DOHH2 (cell line): Measurements from ENCODE around the gene PHOSPHO1.

ENCODE experiments used
- H3F3A ChIP-seq: fragments of 200-600 bp; sonication (generic), shearing (Covaris generic); 2 replicates; pipeline ENCODE4 v1.6.0; 2016; ENCODE audit warnings: antibody characterized with exemption, mild to moderate bottlenecking; ENCODE audit not compliant: control insufficient read depth, insufficient read depth
- H3K27ac ChIP-seq: fragments of 200-600 bp; sonication (generic); 2 replicates; pipeline ENCODE4 v1.5.1; 2014; ENCODE audit warnings: low read depth, mild to moderate bottlenecking, low read length, moderate library complexity
- H3K27me3 ChIP-seq: fragments of 200-600 bp; sonication (generic); 2 replicates; pipeline ENCODE4 v1.6.1; 2014; ENCODE audit warnings: mild to moderate bottlenecking, low read length, mixed read lengths; ENCODE audit not compliant: control insufficient read depth
- H3K36me3 ChIP-seq: fragments of 200-600 bp; sonication (generic); 2 replicates; pipeline ENCODE4 v1.6.1; 2014; ENCODE audit warnings: mild to moderate bottlenecking, low read length, moderate library complexity, mixed read lengths; ENCODE audit not compliant: control insufficient read depth
- H3K4me1 ChIP-seq: fragments of 200-600 bp; sonication (generic); 2 replicates; pipeline ENCODE4 v1.6.1; 2014; ENCODE audit warnings: mild to moderate bottlenecking, low read length, mixed read lengths; ENCODE audit not compliant: control insufficient read depth
- H3K4me2 ChIP-seq: fragments of 200-600 bp; sonication (generic); 2 replicates; pipeline ENCODE4 v1.6.0; 2014; ENCODE audit warnings: mild to moderate bottlenecking, low read length, moderate library complexity
- H3K4me3 ChIP-seq: fragments of 200-600 bp; sonication (generic); 2 replicates; pipeline ENCODE4 v1.5.1; 2014; ENCODE audit warnings: mild to moderate bottlenecking, low read length, mixed read lengths
- H3K79me2 ChIP-seq: fragments of 200-600 bp; sonication (generic); 2 replicates; pipeline ENCODE4 v1.6.1; 2014; ENCODE audit warnings: mild to moderate bottlenecking, low read length, mixed read lengths; ENCODE audit not compliant: control insufficient read depth
- H3K9me2 ChIP-seq: fragments of 200-600 bp; sonication (generic); replicated peaks from 2 replicates; pipeline ENCODE4 v1.6.1; 2014; ENCODE audit warnings: mild to moderate bottlenecking, low read length, mixed read lengths; ENCODE audit not compliant: control insufficient read depth
- H3K9me3 ChIP-seq: fragments of 200-600 bp; sonication (generic); 2 replicates; pipeline ENCODE4 v1.6.1; 2014; ENCODE audit warnings: antibody characterized with exemption, low read length, mixed read lengths; ENCODE audit not compliant: control insufficient read depth, insufficient read depth
- H4K20me1 ChIP-seq: fragments of 200-600 bp; sonication (generic); 2 replicates; pipeline ENCODE4 v1.6.0; 2014; ENCODE audit warnings: low read depth, mild to moderate bottlenecking, antibody characterized with exemption, low read length, moderate library complexity; ENCODE audit not compliant: control insufficient read depth, insufficient read depth
- CTCF ChIP-seq: fragments of 200-600 bp; sonication (generic); IDR thresholded peaks from one replicate; pipeline ENCODE4 v1.5.1; 2014; ENCODE audit warnings: antibody characterized with exemption, mild to moderate bottlenecking, low read depth, low read length; ENCODE audit not compliant: poor library complexity, severe bottlenecking
- EZH2phosphoT487 ChIP-seq: fragments of 200-600 bp; sonication (generic); IDR thresholded peaks from 2 replicates; pipeline ENCODE4 v1.6.1; 2017; ENCODE audit warnings: borderline replicate concordance, mild to moderate bottlenecking, antibody characterized with exemption, low read length, moderate library complexity, mixed read lengths

PHOSPHO1 gene

GRCh38 chr17:49216482-49216881 lies 14.1 kb downstream of the PHOSPHO1 start:
- H3K27ac ChIP-seq = peak overlapping the region; percentile 90
- peak overlapping the region; percentile 74 for H3K4me2 ChIP-seq

GRCh38 chr17:49214676-49215360 lies 15.8 kb downstream of the PHOSPHO1 start:
- H3K9me2 ChIP-seq = no peaks in the 10 kb centered on the region
- H4K20me1 ChIP-seq = no peaks in the 10 kb centered on the region
- H3F3A ChIP-seq = peaks cover 41% of the 10 kb centered on the region
- peak overlapping the region; percentile 74 for H3K4me2 ChIP-seq
- peaks cover 80% of the 10 kb centered on the region for H3K79me2 ChIP-seq
- H3K27me3 ChIP-seq = no peaks in the 10 kb centered on the region
- TF ChIP-seq EZH2phosphoT487 (no peak), CTCF (no peak)
- H3K9me3 ChIP-seq = no peaks in the 10 kb centered on the region
- H3K4me1 ChIP-seq = peaks cover 90% of the 10 kb centered on the region
- peak overlapping the region; percentile 90 for H3K27ac ChIP-seq
- H3K4me3 ChIP-seq = peak overlapping the region; percentile 89
- H3K36me3 ChIP-seq = peaks cover 68% of the 10 kb centered on the region

More at GRCh38 chr17:49216482-49216881, 14.1 kb downstream of the PHOSPHO1 start:
- Histone ChIP-seq H3K4me1 (peaks cover 81% of the 10 kb centered on the region), H4K20me1 (no peaks in the 10 kb centered on the region), H3K27me3 (no peaks in the 10 kb centered on the region), H3K79me2 (peaks cover 63% of the 10 kb centered on the region), H3K4me3 (peak overlapping the region; percentile 57), H3K9me3 (no peaks in the 10 kb centered on the region), H3K36me3 (peaks cover 69% of the 10 kb centered on the region), H3K9me2 (no peaks in the 10 kb centered on the region), H3F3A (peaks cover 37% of the 10 kb centered on the region)
- TF ChIP-seq EZH2phosphoT487 (no peak), CTCF (no peak)

- H4K20me1 ChIP-seq = no peaks in the 10 kb centered on the region
- H3K9me3 ChIP-seq = no peaks in the 10 kb centered on the region
- H3K9me2 ChIP-seq = no peaks in the 10 kb centered on the region
- H3K27ac ChIP-seq = peak overlapping the region; percentile 90
- H3K4me1 ChIP-seq = peaks cover 92% of the 10 kb centered on the region
- H3K27me3 ChIP-seq = no peaks in the 10 kb centered on the region
- H3K36me3 ChIP-seq = peaks cover 58% of the 10 kb centered on the region
- H3F3A ChIP-seq = peaks cover 41% of the 10 kb centered on the region
- H3K4me2 ChIP-seq = peak overlapping the region; percentile 74
- peaks cover 80% of the 10 kb centered on the region for H3K79me2 ChIP-seq
- peak overlapping the region; percentile 89 for H3K4me3 ChIP-seq
- TF ChIP-seq CTCF (no peak), EZH2phosphoT487 (no peak)
These were observed 16.7 kb downstream of the PHOSPHO1 start for GRCh38 chr17:49213847-49214246.
